GM21576 (cell line): ENCODE measurements around the gene TRPM3.

Source experiments
- ATAC-seq: cut with Tn5 transposase; IDR thresholded peaks from one replicate; pipeline ENCODE4 v1.9.1; 2021; ENCODE audit warnings: mild to moderate bottlenecking, moderate library complexity; ENCODE audit not compliant: unreplicated experiment

The TRPM3 gene

GRCh38 chr9:70625078-70625477 lies 496.3 kb downstream of the TRPM3 start:
- ATAC-seq = no peak

GRCh38 chr9:70618784-70619183 lies 502.6 kb downstream of the TRPM3 start:
- ATAC-seq = no peak

- ATAC-seq = no peak
These were observed 504.2 kb downstream of the TRPM3 start for GRCh38 chr9:70617033-70617828.

GRCh38 chr9:70616228-70616990 lies 505.0 kb downstream of the TRPM3 start:
- ATAC-seq = no peak

GRCh38 chr9:70615464-70616138 lies 505.8 kb downstream of the TRPM3 start:
- ATAC-seq = no peak

- ATAC-seq = no peak
These were observed 506.5 kb downstream of the TRPM3 start for GRCh38 chr9:70614786-70615463.

- ATAC-seq = no peak
These were observed 508.2 kb downstream of the TRPM3 start for GRCh38 chr9:70613024-70613768.

GRCh38 chr9:70610287-70610644 lies 511.2 kb downstream of the TRPM3 start:
- ATAC-seq = no peak

- no peak for ATAC-seq
These were observed 511.7 kb downstream of the TRPM3 start for GRCh38 chr9:70609542-70610286.

- no peak for ATAC-seq
These were observed 512.4 kb downstream of the TRPM3 start for GRCh38 chr9:70609011-70609410.

GRCh38 chr9:70607926-70608325 lies 513.5 kb downstream of the TRPM3 start:
- ATAC-seq = no peak

GRCh38 chr9:70607329-70607728 lies 514.1 kb downstream of the TRPM3 start:
- ATAC-seq = no peak

- ATAC-seq = no peak
These were observed 518.4 kb downstream of the TRPM3 start for GRCh38 chr9:70603020-70603411.

GRCh38 chr9:70602321-70603019 lies 519.0 kb downstream of the TRPM3 start:
- ATAC-seq = peak; percentile 77

- ATAC-seq = no peak
These were observed 520.1 kb downstream of the TRPM3 start for GRCh38 chr9:70601000-70601951.

GRCh38 chr9:70600506-70600905 lies 520.9 kb downstream of the TRPM3 start:
- no peak for ATAC-seq

- no peak for ATAC-seq
These were observed 523.5 kb downstream of the TRPM3 start for GRCh38 chr9:70597886-70598285.

GRCh38 chr9:70595211-70595610 lies 526.2 kb downstream of the TRPM3 start:
- no peak for ATAC-seq
